PC-3 (cell line): ENCODE measurements around the gene CERS6. TPM values are rescaled to one million over a fixed set of nuclear protein-coding genes. Genes with fewer than 3 reads are reported as not detected.

Experiments
- ATAC-seq: fragments of 200-7000 bp; cut with Tn5 transposase; 2 replicates; pipeline ENCODE4 v1.9.1; 2020; ENCODE audit warnings: mild to moderate bottlenecking, moderate library complexity
- BruUV-seq: library from RNA; stranded (reverse); fragments of 400-500 nt; replicated peaks from 2 replicates; lab custom pipeline; 2021; lab: Mats Ljungman, UMichigan
- CTCF ChIA-PET: fragments of 300-600 bp; sonication (Branson Sonifier 250); formaldehyde crosslinking; loops from one replicate; lab custom pipeline; 2022; ENCODE audit warnings: antibody characterized with exemption; lab: Charles Lee
- POLR2A ChIA-PET: fragments of 300-600 bp; sonication (Branson Sonifier 250); formaldehyde crosslinking; loops from one replicate; lab custom pipeline; 2022; ENCODE audit warnings: antibody characterized with exemption; ENCODE audit not compliant: unreplicated experiment; lab: Charles Lee
- DNase-seq: peaks from one replicate; pipeline ENCODE4 v3.0.0-alpha.2; 2015
- H2AFZ ChIP-seq: fragments of 300-600 bp; sonication (generic); 2 replicates; pipeline ENCODE4 v1.6.0; 2016; ENCODE audit warnings: antibody characterized with exemption, low read length
- H3F3A ChIP-seq: fragments of 300-600 bp; sonication (generic); one replicate; pipeline ENCODE4 v1.6.0; 2017; ENCODE audit warnings: antibody characterized with exemption, low read length, control low read depth, mild to moderate bottlenecking; ENCODE audit not compliant: unreplicated experiment
- H3K27ac ChIP-seq: fragments of 300-600 bp; sonication (generic); 2 replicates; pipeline ENCODE4 v1.5.1; 2016; ENCODE audit warnings: mild to moderate bottlenecking, low read length
- H3K27me3 ChIP-seq: fragments of 300-600 bp; sonication (generic); 2 replicates; pipeline ENCODE4 v1.6.1; 2016; ENCODE audit warnings: low read length, mixed read lengths
- H3K36me3 ChIP-seq: fragments of 300-600 bp; sonication (generic); 2 replicates; pipeline ENCODE4 v1.6.1; 2016; ENCODE audit warnings: low read depth, mixed run types, low read length, mixed read lengths
- H3K4me1 ChIP-seq: fragments of 300-600 bp; sonication (generic); 2 replicates; pipeline ENCODE4 v1.5.1; 2016; ENCODE audit warnings: low read length; ENCODE audit not compliant: insufficient read depth
- H3K4me2 ChIP-seq: fragments of 300-600 bp; sonication (generic); 2 replicates; pipeline ENCODE4 v1.6.0; 2016; ENCODE audit warnings: low read length
- H3K4me3 ChIP-seq: fragments of 300-600 bp; sonication (generic); 2 replicates; pipeline ENCODE4 v1.5.1; 2016; ENCODE audit warnings: mild to moderate bottlenecking, low read length, mixed read lengths
- H3K79me2 ChIP-seq: fragments of 300-600 bp; sonication (generic); 2 replicates; pipeline ENCODE4 v1.6.1; 2017; ENCODE audit warnings: low read length, mixed read lengths
- H3K9ac ChIP-seq: fragments of 300-600 bp; sonication (generic); 2 replicates; pipeline ENCODE4 v1.6.0; 2016; ENCODE audit warnings: mild to moderate bottlenecking, low read length
- H3K9me2 ChIP-seq: fragments of 300-600 bp; sonication (generic); replicated peaks from 2 replicates; pipeline ENCODE4 v1.6.1; 2016; ENCODE audit warnings: mixed run types, low read length, mixed read lengths
- H3K9me3 ChIP-seq: fragments of 300-600 bp; sonication (generic); 2 replicates; pipeline ENCODE4 v1.6.1; 2016; ENCODE audit warnings: low read length, mixed read lengths
- H4K20me1 ChIP-seq: fragments of 300-600 bp; sonication (generic); 2 replicates; pipeline ENCODE4 v1.6.1; 2016; ENCODE audit warnings: low read length, mixed read lengths
- CTCF ChIP-seq: fragments of 300-600 bp; sonication (generic); conservative IDR thresholded peaks from 2 replicates; pipeline ENCODE4 v1.5.1; 2017; ENCODE audit warnings: antibody characterized with exemption, low read depth, mild to moderate bottlenecking, low read length
- EZH2 ChIP-seq: fragments of 300-600 bp; sonication (generic); IDR thresholded peaks from one replicate; pipeline ENCODE4 v1.6.1; 2017; ENCODE audit warnings: antibody characterized with exemption, mild to moderate bottlenecking, low read length; ENCODE audit not compliant: unreplicated experiment
- EZH2phosphoT487 ChIP-seq: fragments of 300-600 bp; sonication (generic); IDR thresholded peaks from 2 replicates; pipeline ENCODE4 v1.6.1; 2018; ENCODE audit warnings: mild to moderate bottlenecking, antibody characterized with exemption, low read length, borderline replicate concordance
- intact Hi-C: fragments of 100-400 bp; cut with micrococcal nuclease; formaldehyde crosslinking; loops from 2 replicates; pipeline ENCODE4 v1.9.0; 2023
- total RNA-seq: library from RNA; depleted of rRNA; stranded (reverse); fragments of >200 nt; gene quantifications from 2 replicates; pipeline ENCODE4 v1.2.3, GENCODE V29; 2014

The CERS6 gene
- total RNA-seq, 1 experiment from 2014 or later = 24.2 TPM

GRCh38 chr2:168593713-168594112 lies 137.6 kb downstream of the CERS6 start:
- no peaks in the 10 kb centered on the region for H3K36me3 ChIP-seq
- CTCF ChIA-PET = no interaction called here
- H3K9ac ChIP-seq = no peak overlapping the region
- H3F3A ChIP-seq = no peaks in the 10 kb centered on the region
- intact Hi-C loops = no loop called here
- H3K27me3 ChIP-seq = no peaks in the 10 kb centered on the region
- no peak overlapping the region for H2AFZ ChIP-seq
- no peak overlapping the region for H3K4me3 ChIP-seq
- ATAC-seq = no peak
- no peaks in the 10 kb centered on the region for H3K9me2 ChIP-seq
- BruUV-seq = no TSS peak
- no peaks in the 10 kb centered on the region for H3K79me2 ChIP-seq
- TF ChIP-seq CTCF (no peak), EZH2phosphoT487 (no peak), EZH2 (no peak)
- no peak overlapping the region for H3K4me2 ChIP-seq
- H3K27ac ChIP-seq = no peak overlapping the region
- H3K4me1 ChIP-seq = no peaks in the 10 kb centered on the region
- H3K9me3 ChIP-seq = no peaks in the 10 kb centered on the region
- no peaks in the 10 kb centered on the region for H4K20me1 ChIP-seq
- POLR2A ChIA-PET = no interaction called here
- DNase-seq = no peak

DNA sequence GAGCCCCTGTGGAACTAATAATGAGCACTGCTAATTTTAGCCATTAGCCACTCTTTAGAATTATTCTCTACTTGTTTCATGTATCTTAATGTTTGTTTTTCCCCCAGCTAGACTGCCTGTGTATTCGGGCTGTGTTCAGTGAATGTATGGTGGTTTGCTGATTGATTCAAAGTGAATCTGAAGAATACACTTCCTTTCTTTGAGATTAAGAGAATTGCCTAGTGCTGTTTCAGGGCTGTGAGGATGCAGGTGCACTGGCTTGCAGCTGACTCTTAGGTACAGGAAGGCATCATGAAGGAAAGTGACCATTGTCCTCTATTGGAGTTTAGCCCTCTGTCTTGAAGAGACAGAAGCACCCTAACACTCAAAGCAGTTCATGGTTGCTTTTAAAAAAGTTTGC lies 138.7 kb downstream of the CERS6 start:
- H3K4me3 ChIP-seq = no peak overlapping the region
- no peaks in the 10 kb centered on the region for H4K20me1 ChIP-seq
- H3K27ac ChIP-seq = no peak overlapping the region
- no peaks in the 10 kb centered on the region for H3K36me3 ChIP-seq
- H3K27me3 ChIP-seq = no peaks in the 10 kb centered on the region
- ChIA-PET POLR2A (no interaction called here), CTCF (no interaction called here)
- no peak overlapping the region for H2AFZ ChIP-seq
- H3K9me3 ChIP-seq = no peaks in the 10 kb centered on the region
- H3K9ac ChIP-seq = no peak overlapping the region
- no TSS peak for BruUV-seq
- H3K79me2 ChIP-seq = no peaks in the 10 kb centered on the region
- no peak for TF ChIP-seq EZH2
- no peak for TF ChIP-seq CTCF
- ATAC-seq (no peak), DNase-seq (no peak)
- H3K9me2 ChIP-seq = no peaks in the 10 kb centered on the region
- H3F3A ChIP-seq = no peaks in the 10 kb centered on the region
- H3K4me2 ChIP-seq = no peak overlapping the region
- intact Hi-C loops = no loop called here
- no peaks in the 10 kb centered on the region for H3K4me1 ChIP-seq

DNA sequence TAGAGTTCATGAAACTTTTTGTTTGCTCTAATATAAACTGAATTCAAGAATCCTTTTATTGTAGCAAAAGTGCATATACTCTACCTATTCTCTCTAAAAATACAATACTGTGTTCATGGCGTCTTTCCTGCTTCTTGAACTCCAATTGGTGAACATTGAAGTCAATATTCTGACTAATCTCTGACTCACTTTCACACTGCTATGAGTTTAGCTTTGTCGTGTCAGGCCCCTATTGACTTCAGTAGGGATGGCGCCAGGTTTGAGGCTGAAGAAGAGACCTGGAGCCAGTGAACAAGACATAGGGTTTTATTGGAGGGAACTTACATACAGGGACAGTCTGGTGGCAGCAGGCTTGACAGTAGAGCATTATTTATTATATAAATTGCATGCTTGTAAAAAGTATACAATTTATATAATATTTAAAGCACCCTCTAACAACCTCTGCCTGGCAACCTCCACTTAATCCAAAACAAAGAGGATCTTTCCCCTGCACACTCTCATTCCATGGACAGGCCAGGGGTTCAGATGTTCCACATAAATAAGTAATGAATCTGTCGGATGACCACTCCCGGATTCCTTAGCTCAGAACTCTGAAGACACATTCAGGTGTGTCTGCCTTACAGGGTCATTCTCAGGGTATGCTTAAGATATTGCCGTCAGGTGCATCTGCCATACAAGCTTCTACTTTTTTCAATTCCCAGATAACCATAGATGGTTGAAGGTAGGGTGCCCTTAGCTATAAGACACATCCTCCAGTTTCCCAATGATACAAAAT lies 141.0 kb downstream of the CERS6 start:
- POLR2A ChIA-PET = no interaction called here
- no peaks in the 10 kb centered on the region for H3K9me2 ChIP-seq
- H4K20me1 ChIP-seq = no peaks in the 10 kb centered on the region
- no peaks in the 10 kb centered on the region for H3K36me3 ChIP-seq
- no peaks in the 10 kb centered on the region for H3K9me3 ChIP-seq
- intact Hi-C loops = no loop called here
- H3K27me3 ChIP-seq = no peaks in the 10 kb centered on the region
- H3K4me1 ChIP-seq = no peaks in the 10 kb centered on the region
- no peaks in the 10 kb centered on the region for H3F3A ChIP-seq
- no peaks in the 10 kb centered on the region for H3K79me2 ChIP-seq
- BruUV-seq = no TSS peak
- no peak overlapping the region for H2AFZ ChIP-seq
- H3K4me2 ChIP-seq = no peak overlapping the region
- ATAC-seq (peak; percentile 22; the same call in 1 of the 2 replicates), DNase-seq (peak; percentile 51)
- TF ChIP-seq EZH2phosphoT487 (no peak), EZH2 (no peak), CTCF (no peak)
- H3K27ac ChIP-seq = no peak overlapping the region
- H3K4me3 ChIP-seq = no peak overlapping the region
- no peak overlapping the region for H3K9ac ChIP-seq
- CTCF ChIA-PET = no interaction called here
